Astrocyte (in vitro differentiated cells and primary cell): ENCODE measurements around the gene NFAM1. TPM values are rescaled to one million over a fixed set of nuclear protein-coding genes. Genes with fewer than 3 reads are reported as not detected.

ENCODE experiments used
- DNase-seq: peaks from one replicate; pipeline ENCODE4 v3.0.0-alpha.2; 2010; ENCODE audit warnings: low read depth
- FAIRE-seq: peaks from 2 replicates; lab custom pipeline; 2011; peaks lifted over from hg19 to GRCh38; lab: Jason Lieb, UNC
- H2AFZ ChIP-seq: 2 replicates; pipeline ENCODE4 v1.6.0; 2012; ENCODE audit warnings: low read depth, low read length, inconsistent platforms
- H3K27ac ChIP-seq: 2 replicates; pipeline ENCODE4 v1.5.1; 2011; ENCODE audit warnings: low read depth, low read length, inconsistent platforms
- H3K27me3 ChIP-seq: 2 replicates; pipeline ENCODE4 v1.6.0; 2011; ENCODE audit warnings: low read length, inconsistent platforms; ENCODE audit not compliant: insufficient read depth
- H3K36me3 ChIP-seq: 2 replicates; pipeline ENCODE4 v1.5.1; 2011; ENCODE audit warnings: low read length, inconsistent platforms; ENCODE audit not compliant: insufficient read depth
- H3K4me1 ChIP-seq: 2 replicates; pipeline ENCODE4 v1.5.1; 2011; ENCODE audit warnings: low read length, inconsistent platforms; ENCODE audit not compliant: insufficient read depth
- H3K4me2 ChIP-seq: 2 replicates; pipeline ENCODE4 v1.6.0; 2012; ENCODE audit warnings: low read length, inconsistent platforms
- H3K4me3 ChIP-seq: 2 replicates; pipeline ENCODE4 v1.5.1; 2011; ENCODE audit warnings: low read depth, mild to moderate bottlenecking, low read length, inconsistent platforms; ENCODE audit not compliant: insufficient read depth
- H3K79me2 ChIP-seq: 2 replicates; pipeline ENCODE4 v1.6.0; 2012; ENCODE audit warnings: mild to moderate bottlenecking, low read length, inconsistent platforms; ENCODE audit not compliant: insufficient read depth
- H3K9ac ChIP-seq: 2 replicates; pipeline ENCODE4 v1.6.0; 2012; ENCODE audit warnings: mild to moderate bottlenecking, low read length, inconsistent platforms
- H3K9me3 ChIP-seq: 2 replicates; pipeline ENCODE4 v1.5.1; 2012; ENCODE audit warnings: low read depth, mild to moderate bottlenecking, low read length, inconsistent platforms; ENCODE audit not compliant: insufficient read depth
- H4K20me1 ChIP-seq: 2 replicates; pipeline ENCODE4 v1.6.0; 2012; ENCODE audit warnings: low read length, inconsistent platforms; ENCODE audit not compliant: insufficient read depth
- H3K27ac Mint-ChIP-seq: one replicate; pipeline ENCODE4 v1.8.0; 2021; ENCODE audit warnings: mild to moderate bottlenecking, mixed read lengths; ENCODE audit not compliant: unreplicated experiment
- H3K27me3 Mint-ChIP-seq: one replicate; pipeline ENCODE4 v1.8.0; 2021; ENCODE audit warnings: low read depth, mixed read lengths; ENCODE audit not compliant: unreplicated experiment
- H3K36me3 Mint-ChIP-seq: one replicate; pipeline ENCODE4 v1.8.0; 2021; ENCODE audit warnings: low read depth, mixed read lengths; ENCODE audit not compliant: unreplicated experiment
- H3K4me1 Mint-ChIP-seq: one replicate; pipeline ENCODE4 v1.8.0; 2021; ENCODE audit warnings: low read depth, mixed read lengths; ENCODE audit not compliant: unreplicated experiment
- H3K4me3 Mint-ChIP-seq: one replicate; pipeline ENCODE4 v1.8.0; 2021; ENCODE audit warnings: mild to moderate bottlenecking, moderate library complexity, mixed read lengths; ENCODE audit not compliant: unreplicated experiment
- H3K9me3 Mint-ChIP-seq: one replicate; pipeline ENCODE4 v1.8.0; 2021; ENCODE audit warnings: mild to moderate bottlenecking, mixed read lengths; ENCODE audit not compliant: unreplicated experiment
- CTCF ChIP-seq: IDR thresholded peaks from 2 replicates; pipeline ENCODE4 v1.5.1; 2011; ENCODE audit warnings: low read depth, mild to moderate bottlenecking, inconsistent platforms, low read length, moderate library complexity; ENCODE audit not compliant: insufficient read depth
- EZH2 ChIP-seq: IDR thresholded peaks from 2 replicates; pipeline ENCODE4 v1.6.1; 2012; ENCODE audit warnings: mild to moderate bottlenecking, low read length, inconsistent platforms; ENCODE audit not compliant: insufficient read depth
- total RNA-seq: library from RNA; stranded (reverse); gene quantifications from 2 replicates; pipeline ENCODE4 v1.2.1, GENCODE V29; 2021

Gene NFAM1
- total RNA-seq, 1 donor from 2014 or later: 0.07 TPM

GRCh38 chr22:42384506-42384905 lies 47.7 kb downstream of the NFAM1 start:
- Histone ChIP-seq H3K36me3 (no peaks in the 10 kb centered on the region), H3K4me2 (no peak overlapping the region), H3K27me3 (peaks cover 3% of the 10 kb centered on the region), H3K79me2 (no peaks in the 10 kb centered on the region), H3K9me3 (no peaks in the 10 kb centered on the region), H3K9ac (no peak overlapping the region), H3K27ac (no peak overlapping the region), H3K4me1 (no peaks in the 10 kb centered on the region), H2AFZ (no peak overlapping the region), H4K20me1 (no peaks in the 10 kb centered on the region), H3K4me3 (no peak overlapping the region)
- no peak for DNase-seq
- Mint-ChIP-seq H3K4me3 (no peak overlapping the region), H3K9me3 (no peaks in the 10 kb centered on the region), H3K36me3 (no peaks in the 10 kb centered on the region), H3K4me1 (no peaks in the 10 kb centered on the region), H3K27me3 (peaks cover 52% of the 10 kb centered on the region), H3K27ac (no peak overlapping the region)
- FAIRE-seq: no peak
- no peak for TF ChIP-seq CTCF
- no peak for TF ChIP-seq EZH2

GRCh38 chr22:42383851-42384417 lies 48.3 kb downstream of the NFAM1 start:
- no peak overlapping the region for H3K27ac ChIP-seq
- no peak overlapping the region for H3K4me2 ChIP-seq
- Mint-ChIP-seq H3K4me3 (no peak overlapping the region), H3K36me3 (no peaks in the 10 kb centered on the region), H3K9me3 (no peaks in the 10 kb centered on the region), H3K27ac (no peak overlapping the region), H3K4me1 (no peaks in the 10 kb centered on the region), H3K27me3 (peaks cover 53% of the 10 kb centered on the region)
- no peaks in the 10 kb centered on the region for H3K9me3 ChIP-seq
- no peak overlapping the region for H3K4me3 ChIP-seq
- TF ChIP-seq CTCF (no peak), EZH2 (no peak)
- H2AFZ ChIP-seq: no peak overlapping the region
- DNase-seq (no peak), FAIRE-seq (no peak)
- H3K27me3 ChIP-seq: peaks cover 3% of the 10 kb centered on the region
- H3K36me3 ChIP-seq: no peaks in the 10 kb centered on the region
- no peaks in the 10 kb centered on the region for H3K4me1 ChIP-seq
- no peaks in the 10 kb centered on the region for H3K79me2 ChIP-seq
- no peaks in the 10 kb centered on the region for H4K20me1 ChIP-seq
- H3K9ac ChIP-seq: no peak overlapping the region

GRCh38 chr22:42383287-42383686 lies 48.9 kb downstream of the NFAM1 start:
- Mint-ChIP-seq H3K4me1 (no peaks in the 10 kb centered on the region), H3K27ac (no peak overlapping the region), H3K4me3 (no peak overlapping the region), H3K36me3 (no peaks in the 10 kb centered on the region), H3K9me3 (no peaks in the 10 kb centered on the region), H3K27me3 (peaks cover 56% of the 10 kb centered on the region)
- no peaks in the 10 kb centered on the region for H3K79me2 ChIP-seq
- DNase-seq (no peak), FAIRE-seq (no peak)
- no peaks in the 10 kb centered on the region for H3K36me3 ChIP-seq
- H3K4me2 ChIP-seq: no peak overlapping the region
- no peaks in the 10 kb centered on the region for H3K4me1 ChIP-seq
- H3K27ac ChIP-seq: no peak overlapping the region
- no peak overlapping the region for H3K9ac ChIP-seq
- H2AFZ ChIP-seq: no peak overlapping the region
- TF ChIP-seq CTCF (no peak), EZH2 (no peak)
- H3K27me3 ChIP-seq: peaks cover 3% of the 10 kb centered on the region
- no peaks in the 10 kb centered on the region for H4K20me1 ChIP-seq
- no peak overlapping the region for H3K4me3 ChIP-seq
- no peaks in the 10 kb centered on the region for H3K9me3 ChIP-seq
